Left ventricle myocardium inferior (tissue), 1 donor: ENCODE measurements around the gene PFKFB4. TPM values are rescaled to one million over a fixed set of nuclear protein-coding genes. Genes with fewer than 3 reads are reported as not detected.
"Not testable (repeated sequence)": the region's sequence is repeated elsewhere in the genome, so short reads cannot be mapped to it uniquely, and the experiment has no call there.

Source experiments
- DNase-seq: peaks from one replicate; pipeline ENCODE4 v3.0.0-alpha.2; 2020
- H3K27ac ChIP-seq: fragments of 200-600 bp; replicated peaks from 2 replicates; pipeline ENCODE4 v1.8.0; 2021
- H3K27me3 ChIP-seq: fragments of 200-600 bp; 2 replicates; pipeline ENCODE4 v1.8.0; 2021; ENCODE audit warnings: low read depth
- H3K36me3 ChIP-seq: fragments of 200-600 bp; 2 replicates; pipeline ENCODE4 v1.8.0; 2021
- H3K4me1 ChIP-seq: fragments of 200-600 bp; 2 replicates; pipeline ENCODE4 v1.8.0; 2021
- H3K4me3 ChIP-seq: fragments of 200-600 bp; 2 replicates; pipeline ENCODE4 v1.8.0; 2021; ENCODE audit warnings: mild to moderate bottlenecking, moderate library complexity
- H3K9me3 ChIP-seq: fragments of 200-600 bp; replicated peaks from 2 replicates; pipeline ENCODE4 v1.8.0; 2021
- intact Hi-C: fragments of 100-400 bp; cut with micrococcal nuclease; formaldehyde crosslinking; loops from one replicate; pipeline ENCODE4 v1.11.0; 2022
- total RNA-seq: library from RNA; stranded (reverse); fragmentation: NEBNext Ultra II Directional; extraction: Animal tissue kit (Norgen Biotek cat#: 25700); gene quantifications from one replicate; pipeline ENCODE4 v1.2.1, GENCODE V29; 2021
- TF ChIP-seq, protein P1 (sequence below): fragments of 200-600 bp; IDR thresholded peaks from 2 replicates; pipeline ENCODE4 v1.8.0; 2021; ENCODE audit warnings: antibody characterized with exemption, mild to moderate bottlenecking, borderline replicate concordance
- donor health status: DM: no; HTN: yes; CAD: no; lungs with severe emphysema.

PFKFB4 gene
- total RNA-seq, 1 donor from 2014 or later: 1.5 TPM

DNA sequence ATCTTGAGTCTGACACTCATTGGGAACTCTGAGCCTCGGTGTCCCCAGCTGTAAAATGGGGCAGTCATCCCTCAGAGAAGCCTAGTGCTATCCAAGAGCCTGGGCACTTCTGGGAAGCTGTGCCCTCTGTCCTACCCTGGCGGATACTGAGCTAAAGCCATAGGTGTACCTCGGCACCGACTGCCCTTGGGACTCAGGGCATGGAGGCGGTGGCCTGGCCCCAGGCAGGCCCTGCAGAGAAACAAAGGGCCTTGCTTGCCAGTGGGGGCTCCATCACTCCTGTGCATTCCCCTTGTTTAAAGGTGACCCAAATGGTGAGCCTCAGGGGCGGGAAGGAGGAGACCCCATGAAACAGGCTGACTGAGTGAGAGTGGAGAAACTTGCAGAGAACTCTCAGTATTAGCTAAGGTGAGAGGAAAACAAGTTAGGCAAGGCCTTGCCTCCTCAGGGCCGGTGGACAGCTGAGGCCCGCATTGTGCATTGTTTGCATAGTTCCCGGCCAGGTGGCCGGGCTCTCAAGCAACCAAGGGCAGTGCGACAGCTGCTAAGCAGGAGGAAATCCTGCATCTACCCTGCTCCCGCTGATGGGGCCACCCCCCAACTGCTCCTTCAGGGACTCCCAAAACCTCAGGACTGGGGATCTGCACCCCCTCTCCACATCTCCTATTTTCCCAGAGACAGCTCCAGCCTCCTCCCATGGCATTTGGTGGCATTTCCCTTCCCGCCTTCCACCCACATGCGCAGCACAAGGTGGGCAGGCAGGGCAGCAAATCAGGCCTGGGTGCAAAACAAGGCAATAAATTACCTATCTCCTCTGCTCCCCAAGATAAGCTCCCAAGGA lies 4.3 kb downstream of the PFKFB4 start:
- peaks cover 18% of the 10 kb centered on the region for H3K4me1 ChIP-seq
- DNase-seq: no peak
- intact Hi-C loops: no loop called here

DNA sequence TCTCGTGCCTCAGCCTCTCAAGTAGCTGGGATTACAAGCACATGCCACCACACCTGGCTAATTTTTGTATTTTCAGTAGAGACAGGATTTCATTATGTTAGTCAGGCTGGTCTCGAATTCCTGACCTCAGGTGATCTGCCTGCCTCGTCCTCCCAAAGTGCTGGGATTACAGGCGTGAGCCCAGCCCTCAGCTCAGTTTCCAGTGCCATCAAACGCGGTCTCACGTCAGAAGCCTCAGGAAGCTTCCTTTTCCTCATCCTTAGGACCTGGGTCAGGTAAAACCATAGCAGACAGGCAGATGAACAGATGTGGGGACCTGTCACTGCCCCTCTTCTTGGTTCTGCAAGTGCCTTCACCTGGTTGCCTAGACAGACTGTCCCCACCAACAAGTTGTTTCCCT lies 5.0 kb downstream of the PFKFB4 start:
- H3K27me3 ChIP-seq, H3K27ac ChIP-seq, H3K4me3 ChIP-seq, H3K36me3 ChIP-seq, H3K9me3 ChIP-seq, DNase-seq, intact Hi-C loops: not testable (repeated sequence)
- peaks cover 14% of the 10 kb centered on the region for H3K4me1 ChIP-seq

More for the DNA sequence above, 4.3 kb downstream of the PFKFB4 start:
- TF ChIP-seq, protein P1, sequence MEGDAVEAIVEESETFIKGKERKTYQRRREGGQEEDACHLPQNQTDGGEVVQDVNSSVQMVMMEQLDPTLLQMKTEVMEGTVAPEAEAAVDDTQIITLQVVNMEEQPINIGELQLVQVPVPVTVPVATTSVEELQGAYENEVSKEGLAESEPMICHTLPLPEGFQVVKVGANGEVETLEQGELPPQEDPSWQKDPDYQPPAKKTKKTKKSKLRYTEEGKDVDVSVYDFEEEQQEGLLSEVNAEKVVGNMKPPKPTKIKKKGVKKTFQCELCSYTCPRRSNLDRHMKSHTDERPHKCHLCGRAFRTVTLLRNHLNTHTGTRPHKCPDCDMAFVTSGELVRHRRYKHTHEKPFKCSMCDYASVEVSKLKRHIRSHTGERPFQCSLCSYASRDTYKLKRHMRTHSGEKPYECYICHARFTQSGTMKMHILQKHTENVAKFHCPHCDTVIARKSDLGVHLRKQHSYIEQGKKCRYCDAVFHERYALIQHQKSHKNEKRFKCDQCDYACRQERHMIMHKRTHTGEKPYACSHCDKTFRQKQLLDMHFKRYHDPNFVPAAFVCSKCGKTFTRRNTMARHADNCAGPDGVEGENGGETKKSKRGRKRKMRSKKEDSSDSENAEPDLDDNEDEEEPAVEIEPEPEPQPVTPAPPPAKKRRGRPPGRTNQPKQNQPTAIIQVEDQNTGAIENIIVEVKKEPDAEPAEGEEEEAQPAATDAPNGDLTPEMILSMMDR: no peak
- Histone ChIP-seq H3K27me3 (no peaks in the 10 kb centered on the region), H3K4me3 (no peak overlapping the region), H3K36me3 (no peaks in the 10 kb centered on the region), H3K9me3 (no peaks in the 10 kb centered on the region), H3K27ac (no peak overlapping the region)

DNA sequence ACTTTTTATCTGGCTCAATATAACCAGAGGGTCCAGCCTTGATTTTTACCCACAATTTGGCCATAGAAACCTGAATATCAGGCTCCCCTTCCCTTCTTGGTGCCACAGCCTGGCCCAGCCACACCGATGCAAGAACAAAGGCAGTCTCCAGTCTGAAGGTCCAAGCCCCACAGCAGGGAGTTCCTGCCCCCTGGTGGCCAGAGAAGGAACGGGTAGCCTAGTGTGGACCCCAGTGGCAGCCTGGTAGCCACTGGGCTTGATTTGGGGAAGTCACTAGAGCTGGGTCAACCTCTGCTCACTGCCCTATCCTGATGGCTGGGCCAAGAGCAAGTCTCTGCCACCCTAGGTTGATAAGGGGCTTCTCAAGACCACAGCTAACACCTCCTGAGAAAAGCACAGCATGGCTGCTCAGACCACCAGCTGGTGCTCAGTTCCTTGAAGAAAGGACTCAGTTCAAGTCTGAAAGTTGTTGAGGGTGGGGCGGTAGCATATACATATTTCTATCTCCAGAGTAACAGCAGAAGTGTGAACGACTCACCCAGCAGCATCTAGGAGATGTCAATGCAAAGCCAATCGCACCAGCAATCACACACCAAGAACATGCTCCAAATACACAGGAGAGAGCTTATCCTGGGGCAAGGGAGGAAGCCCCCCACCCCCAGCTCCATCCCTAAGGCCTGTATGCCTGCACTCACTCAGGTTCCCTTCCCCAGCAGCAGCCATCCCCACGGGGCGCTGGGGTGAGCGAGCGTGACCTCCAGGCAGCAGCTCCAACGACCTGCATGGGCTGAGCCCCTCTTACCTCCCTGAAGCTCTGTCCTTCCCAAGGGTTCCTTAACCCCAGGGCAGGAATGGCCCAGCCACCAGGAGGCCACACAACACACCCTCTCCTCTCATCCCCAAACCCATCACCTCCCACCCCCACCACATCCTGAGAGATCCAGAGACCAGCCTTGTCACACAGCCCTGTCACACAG lies 7.6 kb downstream of the PFKFB4 start:
- Histone ChIP-seq H3K27me3 (no peaks in the 10 kb centered on the region), H3K4me3 (no peak overlapping the region), H3K27ac (no peak overlapping the region), H3K9me3 (no peaks in the 10 kb centered on the region), H3K4me1 (peaks cover 7% of the 10 kb centered on the region), H3K36me3 (no peaks in the 10 kb centered on the region)
- TF ChIP-seq, protein P1: peak; percentile 97
- peak; percentile 89 for DNase-seq
- intact Hi-C loops: loop anchor here (10.0 kb wide), 1 partner anchor 84 kb away; a partner anchor contains a TSS

DNA sequence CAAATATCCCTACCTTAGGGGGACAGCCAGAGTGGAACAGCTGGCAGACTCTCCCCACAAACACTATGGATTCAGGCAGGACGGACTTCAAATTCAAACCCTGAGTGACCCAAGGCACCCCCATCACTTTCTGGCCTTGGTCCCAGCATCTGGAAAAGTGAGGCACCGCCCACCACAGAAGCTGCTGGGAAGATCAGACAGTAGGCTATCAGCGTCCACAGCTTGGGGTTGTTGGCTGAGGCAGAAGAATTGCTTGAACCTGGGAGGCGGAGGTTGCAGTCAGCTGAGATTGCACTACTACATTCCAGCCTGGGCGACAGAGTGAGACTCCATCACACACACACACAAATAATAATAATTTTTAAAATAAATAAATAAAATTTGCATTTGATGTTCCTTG lies 8.5 kb downstream of the PFKFB4 start:
- TF ChIP-seq, protein P1: no peak
- Histone ChIP-seq H3K27ac (no peak overlapping the region), H3K27me3 (no peaks in the 10 kb centered on the region), H3K9me3 (no peaks in the 10 kb centered on the region), H3K4me3 (no peak overlapping the region), H3K4me1 (peaks cover 14% of the 10 kb centered on the region), H3K36me3 (no peaks in the 10 kb centered on the region)
- no peak for DNase-seq
- intact Hi-C loops: loop anchor here (10.0 kb wide), 1 partner anchor 83 kb away; a partner anchor contains a TSS

DNA sequence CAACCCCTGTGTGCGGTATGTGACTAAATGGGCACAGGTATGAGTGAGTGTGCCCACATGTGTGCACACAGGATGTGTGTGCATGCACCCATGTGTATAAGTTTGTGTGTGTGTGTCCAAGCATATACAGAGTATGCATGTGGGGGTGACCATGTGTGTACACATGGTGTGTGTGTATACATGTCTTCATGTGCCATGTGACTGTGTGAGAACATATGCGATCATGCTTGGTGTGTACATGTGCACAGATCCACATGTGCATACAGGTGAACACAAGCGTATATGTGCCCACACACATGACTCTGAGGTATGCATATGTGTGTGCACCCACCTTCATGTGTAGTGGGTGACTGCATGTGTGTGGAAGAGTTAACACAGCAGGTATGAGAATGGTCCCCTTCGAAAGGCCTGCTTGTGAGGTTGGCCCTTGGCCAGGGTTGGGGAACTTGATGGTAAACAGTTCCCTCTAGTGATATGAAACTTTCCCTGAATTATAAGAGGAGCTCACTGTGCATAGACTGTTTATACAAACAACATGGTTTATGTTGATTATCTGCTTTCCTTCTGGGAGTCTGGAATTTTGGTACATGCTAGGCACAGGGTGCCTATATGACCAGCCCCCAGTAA lies 10.3 kb downstream of the PFKFB4 start:
- intact Hi-C loops: loop anchor here (10.0 kb wide), 1 partner anchor 82 kb away; a partner anchor contains a TSS
- Histone ChIP-seq H3K36me3 (no peaks in the 10 kb centered on the region), H3K27me3 (no peaks in the 10 kb centered on the region), H3K4me1 (peaks cover 17% of the 10 kb centered on the region), H3K4me3 (no peak overlapping the region), H3K9me3 (no peaks in the 10 kb centered on the region), H3K27ac (no peak overlapping the region)
- TF ChIP-seq, protein P1: no peak
- DNase-seq: no peak
